Brain microvascular endothelial cell (primary cell): ENCODE results near the gene USP13.

Experiments
- DNase-seq: peaks from one replicate; pipeline ENCODE4 v3.0.0-alpha.2; 2020
- H3K27ac ChIP-seq: fragments of 250-450 bp; sonication (Bioruptor Pico); 2 replicates; pipeline ENCODE4 v1.5.1; 2020; ENCODE audit warnings: mild to moderate bottlenecking, moderate library complexity
- H3K27me3 ChIP-seq: fragments of 250-450 bp; sonication (Bioruptor Pico); replicated peaks from 2 replicates; pipeline ENCODE4 v1.5.1; 2020; ENCODE audit warnings: mild to moderate bottlenecking
- H3K36me3 ChIP-seq: fragments of 250-450 bp; sonication (Bioruptor Pico); replicated peaks from 2 replicates; pipeline ENCODE4 v1.5.1; 2020; ENCODE audit warnings: mild to moderate bottlenecking
- H3K4me3 ChIP-seq: 2 replicates; pipeline ENCODE4 v1.5.1; 2011; ENCODE audit warnings: low read depth, mild to moderate bottlenecking, control low read depth, low read length, moderate library complexity
- in situ Hi-C: cut with HindIII; loops from 2 replicates; pipeline ENCODE4 v1.10.0; 2017; ENCODE audit warnings: low sequenced_read_pairs, low pct_ligation_motif_present
- TF ChIP-seq, protein P1 (sequence below): IDR thresholded peaks from 2 replicates; pipeline ENCODE4 v1.5.1; 2011; ENCODE audit warnings: low read depth, mild to moderate bottlenecking, moderate library complexity, low read length, control low read depth, inconsistent platforms; ENCODE audit errors: missing control alignments

USP13 gene

DNA sequence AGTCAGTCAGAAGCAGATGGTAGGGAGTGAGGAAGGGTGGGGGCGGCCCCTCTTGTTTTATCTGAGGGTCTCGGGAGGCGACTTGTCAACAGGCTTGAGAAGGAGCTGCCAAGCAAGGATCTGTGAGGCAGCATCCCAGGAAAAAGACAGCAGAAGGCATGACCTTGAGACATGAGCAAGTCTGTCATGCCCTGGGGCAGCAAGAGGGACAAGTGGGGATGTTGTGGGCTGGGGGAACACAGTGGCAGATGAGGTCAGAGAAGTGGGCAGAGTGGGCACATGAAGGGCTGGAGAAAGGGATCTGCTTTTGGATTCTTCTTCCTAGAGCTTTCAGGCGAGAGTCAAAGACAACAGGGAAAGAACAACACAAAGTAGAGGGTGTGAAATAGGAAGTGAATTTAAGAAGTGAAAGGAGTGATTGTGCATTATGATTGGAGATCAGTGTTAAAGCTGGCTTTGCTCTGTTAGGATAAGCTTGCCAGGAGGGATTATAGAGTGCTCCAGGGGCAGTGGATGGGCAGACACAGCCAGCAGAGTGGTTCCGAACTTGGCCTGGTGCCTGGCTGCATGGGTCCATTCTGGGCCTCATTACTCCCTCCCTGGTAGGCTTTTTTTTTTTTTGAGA, 73.3 kb downstream of the USP13 start:
- in situ Hi-C loops, result no loop called here
- no peak overlapping the region for H3K4me3 ChIP-seq
- H3K27ac ChIP-seq, result no peak overlapping the region
- no peaks in the 10 kb centered on the region for H3K27me3 ChIP-seq
- TF ChIP-seq, protein P1, sequence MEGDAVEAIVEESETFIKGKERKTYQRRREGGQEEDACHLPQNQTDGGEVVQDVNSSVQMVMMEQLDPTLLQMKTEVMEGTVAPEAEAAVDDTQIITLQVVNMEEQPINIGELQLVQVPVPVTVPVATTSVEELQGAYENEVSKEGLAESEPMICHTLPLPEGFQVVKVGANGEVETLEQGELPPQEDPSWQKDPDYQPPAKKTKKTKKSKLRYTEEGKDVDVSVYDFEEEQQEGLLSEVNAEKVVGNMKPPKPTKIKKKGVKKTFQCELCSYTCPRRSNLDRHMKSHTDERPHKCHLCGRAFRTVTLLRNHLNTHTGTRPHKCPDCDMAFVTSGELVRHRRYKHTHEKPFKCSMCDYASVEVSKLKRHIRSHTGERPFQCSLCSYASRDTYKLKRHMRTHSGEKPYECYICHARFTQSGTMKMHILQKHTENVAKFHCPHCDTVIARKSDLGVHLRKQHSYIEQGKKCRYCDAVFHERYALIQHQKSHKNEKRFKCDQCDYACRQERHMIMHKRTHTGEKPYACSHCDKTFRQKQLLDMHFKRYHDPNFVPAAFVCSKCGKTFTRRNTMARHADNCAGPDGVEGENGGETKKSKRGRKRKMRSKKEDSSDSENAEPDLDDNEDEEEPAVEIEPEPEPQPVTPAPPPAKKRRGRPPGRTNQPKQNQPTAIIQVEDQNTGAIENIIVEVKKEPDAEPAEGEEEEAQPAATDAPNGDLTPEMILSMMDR, result no peak
- H3K36me3 ChIP-seq, result peaks cover 8% of the 10 kb centered on the region
- DNase-seq, result no peak

DNA sequence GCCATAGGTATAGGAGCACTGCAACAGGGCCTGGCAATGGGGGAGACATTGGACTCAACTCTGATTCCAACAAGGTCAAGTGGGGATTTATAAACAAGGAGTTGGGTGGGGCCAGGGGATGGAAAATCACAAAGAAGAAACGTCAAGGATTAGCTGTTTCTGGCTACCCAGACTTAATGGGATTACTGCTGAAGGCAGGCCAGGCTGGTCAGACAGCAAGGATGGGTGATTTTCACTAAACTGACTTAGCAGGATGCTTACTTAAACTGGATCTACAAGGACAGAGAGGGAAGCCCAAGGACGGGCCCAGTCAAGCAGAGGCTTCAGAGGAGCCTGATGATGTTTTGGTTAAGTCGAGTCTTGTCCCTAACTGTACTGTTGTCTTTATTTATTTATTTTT, 76.2 kb downstream of the USP13 start:
- DNase-seq, result no peak
- peaks cover 9% of the 10 kb centered on the region for H3K36me3 ChIP-seq
- TF ChIP-seq, protein P1, result no peak
- in situ Hi-C loops, result no loop called here
- no peaks in the 10 kb centered on the region for H3K27me3 ChIP-seq
- no peak overlapping the region for H3K27ac ChIP-seq
- H3K4me3 ChIP-seq, result no peak overlapping the region

DNA sequence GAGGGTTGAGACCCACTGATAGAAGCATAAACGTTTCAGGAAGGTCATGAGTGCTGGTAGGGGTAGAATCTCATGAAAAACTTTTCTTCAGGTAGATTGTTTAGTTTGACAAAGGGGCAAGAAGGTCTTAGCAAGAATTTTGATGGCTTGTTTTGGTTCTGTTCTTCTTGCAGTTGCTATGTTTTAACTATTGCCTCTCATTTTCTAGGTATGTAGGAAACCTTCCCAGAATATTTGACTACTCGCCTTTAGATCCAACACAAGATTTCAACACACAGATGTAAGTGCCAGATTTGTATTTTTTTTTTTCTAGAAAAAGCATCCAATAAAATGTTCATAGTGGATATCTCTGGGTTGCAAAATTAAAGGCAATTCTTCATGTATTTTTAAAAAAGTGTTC, 77.1 kb downstream of the USP13 start:
- DNase-seq, result no peak
- in situ Hi-C loops, result no loop called here
- TF ChIP-seq, protein P1, result no peak
- Histone ChIP-seq H3K36me3 (peaks cover 9% of the 10 kb centered on the region), H3K27me3 (no peaks in the 10 kb centered on the region), H3K4me3 (no peak overlapping the region), H3K27ac (no peak overlapping the region)

DNA sequence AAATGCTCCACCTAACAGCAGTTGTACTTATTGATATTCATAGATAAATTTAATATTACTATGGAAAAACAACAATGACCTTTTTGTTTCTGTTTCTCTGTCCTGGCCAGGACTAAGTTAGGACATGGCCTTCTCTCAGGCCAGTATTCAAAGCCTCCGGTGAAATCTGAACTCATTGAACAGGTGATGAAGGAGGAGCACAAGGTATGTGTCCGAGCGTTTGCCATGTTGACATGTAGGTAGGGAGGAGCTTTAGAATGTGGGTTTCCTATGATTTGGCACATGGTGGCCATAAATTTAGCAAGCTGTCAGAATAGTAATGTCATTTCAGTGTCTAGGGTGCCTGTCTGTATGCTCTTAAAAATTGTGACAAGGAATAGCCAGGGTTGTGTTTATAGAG, 77.7 kb downstream of the USP13 start:
- TF ChIP-seq, protein P1, result no peak
- DNase-seq, result no peak
- H3K4me3 ChIP-seq, result no peak overlapping the region
- H3K36me3 ChIP-seq, result peaks cover 9% of the 10 kb centered on the region
- in situ Hi-C loops, result no loop called here
- H3K27me3 ChIP-seq, result no peaks in the 10 kb centered on the region
- H3K27ac ChIP-seq, result no peak overlapping the region

DNA sequence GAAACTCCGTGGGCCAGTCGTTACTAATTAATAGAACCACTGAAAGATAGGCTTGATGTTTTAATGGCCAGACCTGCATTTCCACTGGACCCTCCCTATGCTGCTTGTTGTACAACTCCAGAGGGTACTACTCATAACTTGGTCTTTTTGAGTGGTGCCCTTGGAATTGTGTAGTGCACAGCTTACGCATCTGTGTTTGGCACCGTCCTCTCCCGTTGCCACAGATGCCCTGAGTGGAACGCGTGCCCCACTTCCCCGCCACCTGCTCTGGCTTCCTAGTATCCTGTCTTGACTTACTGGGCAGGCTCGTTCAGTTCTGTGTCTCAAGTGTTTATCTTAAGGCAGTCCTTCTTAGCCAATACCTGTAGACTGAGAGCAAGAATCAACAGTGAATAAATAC, 78.7 kb downstream of the USP13 start:
- TF ChIP-seq, protein P1, result no peak

More for the DNA sequence above, 78.7 kb downstream of the USP13 start:
- H3K36me3 ChIP-seq, result peaks cover 9% of the 10 kb centered on the region
- H3K27ac ChIP-seq, result no peak overlapping the region
- no peak overlapping the region for H3K4me3 ChIP-seq
- DNase-seq, result no peak
- no peaks in the 10 kb centered on the region for H3K27me3 ChIP-seq
- in situ Hi-C loops, result no loop called here
